Measurements from ENCODE around the gene MYH14.
"Not testable (repeated sequence)": the region's sequence is repeated elsewhere in the genome, so short reads cannot be mapped to it uniquely, and the experiment has no call there.

Gene MYH14

DNA sequence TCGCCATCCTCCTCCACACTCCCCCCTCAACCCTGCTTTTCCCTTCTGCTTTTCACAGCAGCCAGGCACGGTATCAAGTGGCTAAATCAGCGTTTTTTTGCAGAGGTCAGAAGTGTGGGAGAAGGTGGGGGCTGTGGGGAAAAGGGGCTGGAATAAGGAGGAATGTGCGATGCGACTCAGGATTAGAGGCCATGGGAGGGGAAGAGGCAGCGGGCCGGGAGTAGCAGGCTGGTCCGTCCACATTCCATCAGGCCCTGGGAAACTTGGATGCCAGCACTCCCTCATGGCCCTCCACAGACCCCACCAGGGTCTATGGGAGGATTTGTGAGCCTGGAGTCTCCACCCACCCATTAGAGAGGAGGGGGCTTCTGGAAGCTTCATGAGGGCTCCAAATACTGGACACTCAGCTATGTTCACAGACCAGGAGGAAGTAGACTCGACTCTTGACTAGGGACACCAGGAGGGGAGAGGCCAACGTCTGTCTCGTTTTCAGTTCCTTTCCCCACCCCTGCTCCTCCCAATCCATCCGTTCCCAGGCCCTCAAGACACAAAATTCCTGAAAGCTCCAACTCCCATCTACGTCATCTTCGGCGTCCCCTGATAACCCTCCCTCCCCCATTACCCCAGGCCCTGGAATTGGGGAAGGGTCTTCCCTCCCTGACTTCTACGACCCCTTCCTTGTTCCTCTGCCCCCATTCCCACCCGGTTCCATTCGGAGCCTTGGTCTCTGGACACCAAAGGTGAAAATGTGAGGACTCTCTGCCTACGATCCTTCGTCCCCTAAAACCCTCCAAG is 129.0 kb downstream of the MYH14 start:
- DNase-seq (ENCODE audit: low read depth in 3 of 3): no peak

DNA sequence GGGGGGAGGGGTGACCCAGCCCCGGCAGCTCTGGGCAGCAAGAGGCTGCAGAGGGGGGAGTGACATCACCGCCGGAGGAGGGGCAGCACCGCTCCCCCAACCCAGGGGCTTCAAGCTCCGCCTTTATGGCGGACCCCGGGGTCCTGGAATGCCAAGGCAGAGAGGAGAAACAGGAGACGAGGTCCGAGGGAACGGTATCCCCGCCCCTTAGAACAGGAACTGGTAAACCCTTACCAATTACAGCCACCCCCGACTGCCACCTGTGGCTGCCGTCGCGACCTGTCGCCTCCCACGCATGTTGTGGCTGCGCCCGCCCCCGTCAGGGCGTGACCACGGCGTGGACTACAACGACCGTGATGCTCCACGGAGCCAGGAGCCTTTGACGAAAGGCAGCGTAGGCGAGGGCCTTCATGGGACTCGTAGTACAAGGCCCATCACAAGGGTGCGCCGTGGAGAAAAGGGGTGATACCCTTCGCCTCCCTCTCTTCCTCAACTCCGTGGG is 129.9 kb downstream of the MYH14 start:
- peak; percentile 80 to 93 (median 88) for DNase-seq (ENCODE audit: low read depth in 3 of 3)

- DNase-seq (ENCODE audit: low read depth in 3 of 3): peak; percentile 73 to 78 (median 77)
Observed at GRCh38 chr19:50333737-50334617, 130.6 kb downstream of the MYH14 start.

GRCh38 chr19:50334741-50335421 is 131.5 kb downstream of the MYH14 start:
- no peak for DNase-seq (ENCODE audit: low read depth in 3 of 3)

DNA sequence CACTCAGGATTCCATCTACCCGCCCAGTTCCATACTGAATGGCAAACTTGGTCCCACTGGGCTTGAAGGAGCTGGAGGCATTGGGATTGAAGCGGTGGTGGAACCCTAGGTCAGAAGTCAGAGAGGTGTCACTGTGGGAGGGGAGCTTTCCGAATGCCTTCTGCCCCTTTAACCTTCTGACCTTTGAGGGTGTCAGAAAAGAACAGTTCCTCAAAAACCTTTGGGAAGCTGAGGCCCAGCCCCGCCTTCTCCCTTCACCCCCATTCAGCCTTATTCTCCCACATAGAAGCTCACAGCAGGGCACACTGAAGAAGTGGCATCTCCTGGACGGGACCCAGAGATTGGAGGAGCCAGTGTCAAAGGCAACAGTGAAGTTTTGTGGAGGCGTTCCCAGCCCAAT is 133.6 kb downstream of the MYH14 start:
- DNase-seq (ENCODE audit: low read depth in 3 of 3): not testable (repeated sequence)

DNA sequence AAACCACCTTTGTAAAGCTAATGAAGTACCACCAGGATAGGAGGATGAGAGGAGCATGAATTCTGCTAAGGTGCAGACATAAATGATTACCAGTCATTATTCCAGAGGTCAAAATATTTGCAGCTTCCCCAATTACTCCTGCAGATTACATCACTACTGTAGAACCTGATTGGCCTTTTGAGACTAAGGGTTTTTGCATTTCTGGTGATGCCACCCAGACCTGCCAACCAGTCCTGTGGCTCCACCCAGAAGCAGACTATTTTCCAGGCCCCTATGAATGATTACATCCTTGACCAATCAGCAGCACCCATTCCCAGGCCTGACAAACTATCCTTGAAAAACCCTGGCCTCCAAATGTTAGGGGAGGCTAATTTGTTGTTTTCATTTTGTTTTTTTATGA is 136.9 kb downstream of the MYH14 start:
- no peak for DNase-seq (ENCODE audit: low read depth in 3 of 3)

DNA sequence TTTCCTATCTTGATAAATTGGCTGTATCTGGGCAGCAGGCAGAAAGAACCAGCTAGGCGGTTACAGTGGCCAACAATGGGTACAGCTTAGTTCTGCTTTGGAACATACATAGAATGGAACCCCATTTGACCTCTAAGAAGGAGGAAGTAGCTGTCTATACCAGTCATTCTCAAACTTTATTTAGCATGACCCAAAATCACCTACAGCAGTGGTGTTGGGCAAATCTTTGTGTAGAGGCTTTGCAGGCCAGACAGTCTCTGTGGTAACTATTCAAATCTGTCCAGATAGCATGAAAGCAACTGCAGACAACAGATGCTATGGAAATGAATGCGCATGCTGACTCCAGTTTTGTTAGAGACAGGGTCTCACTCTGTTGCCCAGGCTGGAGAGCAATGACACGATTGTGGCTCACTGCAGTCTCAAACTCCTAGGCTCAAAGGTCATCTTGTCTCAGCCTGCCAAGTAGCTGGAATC is 137.7 kb downstream of the MYH14 start:
- no peak for DNase-seq (ENCODE audit: low read depth in 3 of 3)

DNA sequence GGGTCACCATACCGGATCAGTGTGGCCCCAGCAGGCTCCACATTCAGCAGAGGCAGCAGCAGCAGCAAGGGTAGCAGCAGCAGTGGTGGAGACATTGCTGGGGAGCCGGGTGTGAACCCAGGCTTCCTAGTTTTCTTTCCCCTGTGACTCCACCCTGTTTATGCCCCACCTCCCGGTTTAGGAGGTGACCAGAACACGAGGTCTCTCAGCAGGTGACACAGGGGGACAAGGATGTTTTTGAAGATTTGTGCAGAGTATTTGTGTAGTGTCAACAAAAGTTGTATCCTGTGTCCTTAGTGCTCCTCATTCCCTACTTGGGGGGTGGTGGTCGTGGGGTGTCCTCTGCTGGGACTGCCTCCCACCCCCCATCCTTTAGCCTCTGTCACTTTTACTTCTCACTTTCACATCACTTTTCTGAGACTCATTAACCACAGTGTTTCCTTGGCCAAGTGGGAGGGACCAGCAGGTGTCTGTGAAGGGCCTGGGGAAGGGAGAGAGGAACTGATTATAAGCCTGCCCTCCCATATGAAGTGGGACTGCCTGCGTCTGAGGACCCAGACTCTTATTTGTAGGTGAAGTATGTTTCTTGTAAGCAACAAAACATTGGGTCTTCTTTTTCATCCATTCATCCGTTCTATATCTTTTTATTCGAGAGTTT is 141.4 kb downstream of the MYH14 start:
- DNase-seq (ENCODE audit: low read depth in 3 of 3): no peak

- DNase-seq (ENCODE audit: low read depth in 3 of 3): not testable (repeated sequence)
Observed at GRCh38 chr19:50347089-50347581, 143.7 kb downstream of the MYH14 start.

DNA sequence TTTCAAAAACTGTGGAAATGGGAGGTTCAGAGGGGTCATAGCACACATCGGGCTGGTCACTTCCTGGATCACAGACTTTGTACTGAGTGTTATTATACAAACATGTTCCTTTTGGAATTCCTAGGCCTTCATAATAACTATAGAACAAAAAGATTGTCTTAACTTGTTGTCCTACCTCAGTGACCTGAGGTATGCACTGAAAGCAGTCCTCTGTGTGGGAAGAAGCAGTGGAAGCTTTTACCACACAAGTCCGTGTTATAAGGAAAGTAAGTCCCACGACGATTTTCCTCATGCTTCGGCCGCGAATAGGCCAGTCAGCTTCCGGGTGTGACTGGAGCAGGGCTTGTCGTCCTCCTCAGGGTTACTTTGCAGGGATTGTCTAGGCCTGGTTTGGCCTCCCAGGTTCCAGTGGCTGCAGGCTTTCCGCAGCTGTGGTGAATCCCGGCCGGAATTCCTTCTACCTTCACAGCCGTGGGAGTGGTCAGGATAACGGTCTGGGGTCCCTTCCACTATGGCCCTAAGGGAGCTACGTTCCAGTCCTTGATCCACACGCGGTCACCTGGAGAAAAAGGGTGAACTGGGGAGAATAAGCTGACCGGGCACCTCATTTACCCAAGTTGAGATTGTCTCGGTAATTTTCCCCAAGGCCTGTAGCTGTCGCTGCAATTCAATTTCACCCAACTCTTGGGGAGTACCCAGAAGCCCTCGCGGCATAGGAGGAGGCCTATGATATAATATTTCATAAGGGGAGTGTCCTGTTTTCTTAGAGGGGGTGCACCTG is 146.0 kb downstream of the MYH14 start:
- no peak for DNase-seq (ENCODE audit: low read depth in 3 of 3)

GRCh38 chr19:50352242-50352641 is 148.8 kb downstream of the MYH14 start:
- DNase-seq (ENCODE audit: low read depth in 3 of 3): no peak

GRCh38 chr19:50353487-50353880 is 150.1 kb downstream of the MYH14 start:
- DNase-seq (ENCODE audit: low read depth in 3 of 3): not testable (repeated sequence)

DNA sequence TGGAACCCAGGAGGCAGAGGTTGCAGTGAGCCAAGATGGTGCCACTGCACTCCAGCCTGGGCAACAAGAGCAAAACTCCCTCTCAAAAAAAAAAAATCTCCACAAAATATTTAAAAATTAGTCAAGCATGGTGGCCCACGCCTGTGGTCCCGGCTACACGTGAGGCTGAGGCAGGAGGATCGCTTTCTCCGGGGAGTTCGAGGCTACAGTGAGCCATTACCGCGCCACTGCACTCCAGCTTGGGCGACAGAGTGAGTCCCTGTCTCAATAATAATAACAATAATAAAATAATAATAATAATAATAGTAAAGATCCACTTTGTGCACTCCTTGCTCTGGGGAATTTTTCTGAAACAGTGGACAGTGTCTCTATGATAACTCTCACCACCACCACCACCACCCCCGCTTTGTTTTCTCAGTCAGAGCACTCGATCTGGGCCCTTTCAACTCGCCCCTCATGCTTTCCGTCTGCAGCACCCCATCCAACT is 153.3 kb downstream of the MYH14 start:
- no peak for DNase-seq (ENCODE audit: low read depth in 3 of 3)

DNA sequence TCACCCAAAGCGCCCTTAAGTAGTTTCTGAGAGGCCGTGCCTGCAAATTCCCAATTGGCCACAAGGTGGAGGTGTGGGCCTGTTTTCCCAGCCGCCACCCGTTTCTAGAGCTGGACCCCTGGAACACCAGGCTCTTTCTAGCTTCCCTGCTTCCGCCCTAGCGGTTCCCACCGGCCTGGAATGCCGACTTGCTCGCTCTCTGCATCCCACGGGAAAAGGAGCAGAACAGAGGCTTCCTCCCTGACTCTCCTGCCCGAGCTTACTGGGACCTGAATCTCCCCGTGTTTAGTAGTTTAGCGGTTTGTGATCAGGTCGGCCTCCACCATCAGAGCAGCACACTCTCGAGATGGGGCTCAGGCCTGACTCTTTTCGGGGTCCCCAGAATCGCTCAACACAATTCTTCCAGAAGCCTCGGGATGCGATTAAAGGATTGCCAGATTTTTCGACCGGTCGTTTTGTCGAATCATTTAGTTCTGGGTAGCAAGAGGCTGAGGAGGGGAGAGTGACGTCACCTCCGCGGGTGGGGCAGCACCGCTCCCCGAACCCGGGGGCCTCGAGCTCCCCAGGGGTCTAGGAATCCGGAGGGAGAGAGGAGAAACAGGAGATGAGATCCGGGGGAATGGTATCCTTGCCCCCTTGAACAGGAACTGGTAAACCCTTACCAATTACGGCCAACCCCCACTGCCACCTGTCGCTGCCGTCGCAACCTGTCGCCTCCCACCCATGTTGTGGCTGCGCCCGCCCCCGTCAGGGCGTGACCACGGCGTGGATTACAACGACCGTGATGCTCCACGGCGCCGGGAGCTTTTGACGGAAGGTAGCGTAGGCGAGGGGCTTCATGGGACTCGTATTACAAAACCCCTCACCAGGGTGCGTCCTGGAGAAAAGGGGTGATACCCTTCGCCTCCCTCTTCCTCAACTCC is 154.0 kb downstream of the MYH14 start:
- DNase-seq (ENCODE audit: low read depth in 3 of 3): peak; percentile 82 to 85 (median 84)

GRCh38 chr19:50358483-50359327 is 155.3 kb downstream of the MYH14 start:
- peak; percentile 59 to 67 (median 65) for DNase-seq (ENCODE audit: low read depth in 3 of 3)

DNA sequence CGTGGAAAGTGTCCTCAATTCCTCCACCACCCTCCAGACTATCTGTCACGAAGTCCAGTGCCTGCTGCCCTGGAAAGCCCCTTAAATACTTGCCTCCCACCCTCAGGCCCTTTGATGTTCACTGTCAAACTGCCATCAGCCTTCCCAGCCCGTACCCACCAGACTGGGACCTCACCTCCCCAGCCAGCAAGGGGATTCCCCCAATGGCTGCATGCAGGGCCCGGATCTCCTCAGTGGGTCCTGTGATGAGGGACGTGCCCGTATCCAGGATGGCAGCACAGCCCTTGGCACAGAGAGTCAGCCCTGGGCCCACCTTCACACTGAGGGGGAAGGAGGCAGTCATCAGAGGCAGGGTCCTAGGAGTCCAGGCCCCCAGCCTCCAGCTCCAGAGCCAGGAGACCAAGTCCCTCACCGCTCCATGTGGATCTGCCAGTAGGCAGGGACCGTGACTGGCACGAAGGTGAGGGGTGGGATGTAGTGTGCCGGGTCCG is 156.0 kb downstream of the MYH14 start:
- DNase-seq (ENCODE audit: low read depth in 3 of 3): no peak
